Right atrium auricular region (tissue), 2 donors: ENCODE data around the gene RIPK4. TPM values are rescaled to one million over a fixed set of nuclear protein-coding genes. Genes with fewer than 3 reads are reported as not detected.

Source experiments
- DNase-seq: peaks from one replicate; pipeline ENCODE4 v3.0.0-alpha.2; 2019; ENCODE audit warnings: low spot score
- H3K27ac ChIP-seq, 2 donors: fragments of 200-600 bp; sonication (generic); 1 replicate in 1 of 2; 2 replicates in 1 of 2; pipeline ENCODE4 v1.5.1; 2016 to 2019
- H3K27me3 ChIP-seq, 2 donors: fragments of 200-600 bp; sonication (generic); one replicate each; pipeline versions ENCODE4 v1.5.1 to v1.6.0; 2017 to 2019
- H3K36me3 ChIP-seq: fragments of 200-600 bp; sonication (generic); one replicate; pipeline ENCODE4 v1.5.1; 2016
- H3K4me1 ChIP-seq, 2 donors: fragments of 200-600 bp; sonication (generic); one replicate each; pipeline versions ENCODE4 v1.5.1 to v1.6.0; 2017 to 2019
- H3K4me3 ChIP-seq, 2 donors: fragments of 200-600 bp; sonication (generic); 1 replicate in 1 of 2; 2 replicates in 1 of 2; pipeline ENCODE4 v1.5.1; 2017 to 2019; ENCODE audit warnings: mild to moderate bottlenecking in 1 of 2, moderate library complexity in 1 of 2
- H3K9me3 ChIP-seq, 2 donors: fragments of 200-600 bp; sonication (generic); one replicate each; pipeline ENCODE4 v1.5.1; 2019
- CTCF ChIP-seq, 2 donors: fragments of 200-600 bp; sonication (generic); IDR thresholded peaks; one replicate each; pipeline ENCODE4 v1.5.1; 2019; ENCODE audit warnings: antibody characterized with exemption in 2 of 2
- total RNA-seq, 2 donors: library from RNA; depleted of rRNA; stranded (reverse); fragments of >200 nt; gene quantifications; one replicate each; pipeline ENCODE4 v1.1.0, GENCODE V29; 2016

The RIPK4 gene
- total RNA-seq, 2 donors from 2014 or later: 2.1 to 3.5 TPM

- Histone ChIP-seq H3K4me3 (no peak overlapping the region), H3K27ac (no peak overlapping the region), H3K27me3 (peaks cover 5 to 25% of the 10 kb centered on the region in 2 donors), H3K9me3 (no peaks in the 10 kb centered on the region), H3K4me1 (peaks cover 0 to 47% of the 10 kb centered on the region in 2 donors), H3K36me3 (no peaks in the 10 kb centered on the region)
- no peak for TF ChIP-seq CTCF (IDR thresholded peaks at IDR 0.05)
- DNase-seq: no peak
Observed at GRCh38 chr21:41763398-41763931, 3.4 kb downstream of the RIPK4 start.

GRCh38 chr21:41762753-41763152 is 4.1 kb downstream of the RIPK4 start:
- peaks cover 3 to 18% of the 10 kb centered on the region in 2 donors for H3K27me3 ChIP-seq
- DNase-seq: no peak

GRCh38 chr21:41761934-41762635 is 4.8 kb downstream of the RIPK4 start:
- peak; percentile 64 for DNase-seq
- H3K27ac ChIP-seq: peak overlapping the region; percentile 25 to 56
- H3K9me3 ChIP-seq: no peaks in the 10 kb centered on the region
- peaks cover 0 to 13% of the 10 kb centered on the region in 2 donors for H3K27me3 ChIP-seq
- TF ChIP-seq CTCF (IDR thresholded peaks at IDR 0.05): no peak
- no peaks in the 10 kb centered on the region for H3K36me3 ChIP-seq
- peaks cover 0 to 33% of the 10 kb centered on the region in 2 donors for H3K4me1 ChIP-seq
- H3K4me3 ChIP-seq: peak overlapping the region in 1 of 2 donors; percentile 36

More at GRCh38 chr21:41762753-41763152, 4.1 kb downstream of the RIPK4 start:
- Histone ChIP-seq H3K4me1 (peaks cover 0 to 40% of the 10 kb centered on the region in 2 donors), H3K36me3 (no peaks in the 10 kb centered on the region), H3K27ac (no peak overlapping the region), H3K9me3 (no peaks in the 10 kb centered on the region), H3K4me3 (no peak overlapping the region)
- TF ChIP-seq CTCF (IDR thresholded peaks at IDR 0.05): no peak

- Histone ChIP-seq H3K4me3 (peak overlapping the region; percentile 3 to 36), H3K27ac (peak overlapping the region; percentile 25 to 56), H3K4me1 (peaks cover 0 to 26% of the 10 kb centered on the region in 2 donors), H3K36me3 (no peaks in the 10 kb centered on the region), H3K9me3 (no peaks in the 10 kb centered on the region), H3K27me3 (peaks cover 0 to 6% of the 10 kb centered on the region in 2 donors)
- TF ChIP-seq CTCF (IDR thresholded peaks at IDR 0.05): no peak
- peak; percentile 75 for DNase-seq
Observed at GRCh38 chr21:41761211-41761933, 5.5 kb downstream of the RIPK4 start.

GRCh38 chr21:41760411-41760810 is 6.4 kb downstream of the RIPK4 start:
- Histone ChIP-seq H3K9me3 (no peaks in the 10 kb centered on the region), H3K4me1 (peaks cover 0 to 20% of the 10 kb centered on the region in 2 donors), H3K36me3 (no peaks in the 10 kb centered on the region), H3K4me3 (no peak overlapping the region), H3K27me3 (no peaks in the 10 kb centered on the region), H3K27ac (no peak overlapping the region)
- TF ChIP-seq CTCF (IDR thresholded peaks at IDR 0.05): no peak
- no peak for DNase-seq
